ENCODE results near the gene EHBP1. TPM values are rescaled to one million over a fixed set of nuclear protein-coding genes. Genes with fewer than 3 reads are reported as not detected.

The EHBP1 gene
- total RNA-seq, 2 donors from 2014 or later, result 23.7 to 34.3 TPM

GRCh38 chr2:63046552-63046951, 341.0 kb downstream of the EHBP1 start:
- DNase-seq (ENCODE audit: low spot score) (no peak), ATAC-seq (no peak)
- H3K36me3 Mint-ChIP-seq, result peaks cover 15% of the 10 kb centered on the region
- H3K4me1 Mint-ChIP-seq (ENCODE audit: low read depth in 2 of 2), result peaks cover 13 to 22% of the 10 kb centered on the region in 2 donors
- no peaks in the 10 kb centered on the region for H3K9me3 Mint-ChIP-seq
- H3K4me3 Mint-ChIP-seq, result no peak overlapping the region
- no peak overlapping the region for H3K27ac Mint-ChIP-seq
- peaks cover 37 to 47% of the 10 kb centered on the region in 2 donors for H3K27me3 Mint-ChIP-seq

DNA sequence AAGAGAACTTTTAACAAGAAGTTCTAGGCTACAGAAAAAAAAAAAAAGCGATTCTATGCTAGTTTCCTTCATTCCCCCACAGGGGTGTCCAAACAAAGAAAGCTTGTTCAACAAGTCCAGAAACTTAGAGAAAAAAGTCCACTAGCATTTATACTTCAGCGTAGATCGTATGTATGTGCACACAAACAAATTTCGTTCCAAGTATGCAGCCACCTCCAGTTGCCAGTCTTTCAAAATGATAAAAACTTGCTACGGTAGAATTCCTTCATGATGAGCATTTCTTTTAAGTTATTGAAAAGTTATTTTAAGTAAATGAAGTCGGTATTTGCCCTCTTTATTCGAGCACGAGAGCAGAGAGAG, 341.4 kb downstream of the EHBP1 start:
- Mint-ChIP-seq H3K4me1 (ENCODE audit: low read depth in 2 of 2) (peaks cover 13 to 22% of the 10 kb centered on the region in 2 donors), H3K36me3 (peaks cover 15% of the 10 kb centered on the region), H3K9me3 (no peaks in the 10 kb centered on the region), H3K27ac (no peak overlapping the region), H3K27me3 (peaks cover 37 to 47% of the 10 kb centered on the region in 2 donors), H3K4me3 (no peak overlapping the region)
- no peak for DNase-seq (ENCODE audit: low spot score)
- ATAC-seq, result no peak

DNA sequence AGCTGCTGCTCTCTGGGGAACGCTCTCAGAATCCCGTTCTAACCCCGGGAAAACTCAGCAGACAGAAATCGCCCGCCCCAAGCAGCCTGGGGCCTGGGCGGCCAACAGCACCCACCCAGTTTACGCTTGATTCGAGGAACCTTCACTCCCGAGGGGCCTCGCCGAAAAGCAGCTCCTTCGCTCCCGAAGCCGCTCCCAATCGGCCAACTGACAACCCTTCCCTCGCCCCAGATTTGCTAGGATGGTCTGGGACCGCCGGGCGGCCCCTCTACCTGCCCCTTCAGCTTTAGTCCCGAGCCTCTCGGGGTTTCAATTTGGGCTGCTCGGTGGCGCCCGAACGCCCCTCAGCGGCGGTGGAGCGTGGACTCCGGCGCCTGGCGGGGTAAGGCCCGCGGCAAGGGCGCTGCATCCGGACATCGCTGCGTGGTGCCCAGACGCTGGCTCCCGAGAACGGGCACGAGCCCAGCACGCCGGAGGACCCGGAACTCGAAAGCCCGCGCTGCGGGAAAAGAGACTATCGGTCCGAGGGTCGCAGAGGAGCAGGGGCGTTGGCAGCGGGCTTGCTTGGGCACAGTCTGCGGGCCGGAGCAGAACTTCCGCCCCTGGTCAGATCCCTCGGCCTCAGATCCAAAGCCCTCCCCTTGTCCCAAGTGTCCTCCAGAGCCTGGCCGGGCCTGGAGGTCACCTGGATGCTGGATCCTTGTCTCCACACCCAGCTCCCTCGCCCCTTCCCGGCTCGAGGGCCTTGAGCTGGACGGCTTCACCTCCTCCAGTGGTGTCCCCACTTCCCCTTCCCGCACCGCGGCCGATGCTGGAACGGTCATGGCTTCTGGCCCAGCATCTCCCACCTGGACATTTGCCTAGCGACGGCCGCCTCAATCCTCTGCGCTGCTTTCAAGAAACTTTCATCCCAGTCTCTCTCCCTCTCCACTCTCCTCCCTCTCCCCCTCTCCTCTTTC, 342.1 kb downstream of the EHBP1 start:
- peaks cover 13 to 22% of the 10 kb centered on the region in 2 donors for H3K4me1 Mint-ChIP-seq (ENCODE audit: low read depth in 2 of 2)
- no peak overlapping the region for H3K27ac Mint-ChIP-seq
- peaks cover 15% of the 10 kb centered on the region for H3K36me3 Mint-ChIP-seq
- ATAC-seq, result peak; percentile 42 to 50
- peaks cover 43 to 53% of the 10 kb centered on the region in 2 donors for H3K27me3 Mint-ChIP-seq
- no peak for DNase-seq (ENCODE audit: low spot score)
- H3K9me3 Mint-ChIP-seq, result no peaks in the 10 kb centered on the region
- peak overlapping the region; percentile 84 for H3K4me3 Mint-ChIP-seq

GRCh38 chr2:63048367-63049171, 343.1 kb downstream of the EHBP1 start:
- H3K27ac Mint-ChIP-seq, result no peak overlapping the region
- peaks cover 15% of the 10 kb centered on the region for H3K36me3 Mint-ChIP-seq
- H3K4me1 Mint-ChIP-seq (ENCODE audit: low read depth in 2 of 2), result peaks cover 13 to 27% of the 10 kb centered on the region in 2 donors
- no peaks in the 10 kb centered on the region for H3K9me3 Mint-ChIP-seq
- ATAC-seq (no peak), DNase-seq (ENCODE audit: low spot score) (no peak)
- peaks cover 53 to 62% of the 10 kb centered on the region in 2 donors for H3K27me3 Mint-ChIP-seq
- H3K4me3 Mint-ChIP-seq, result peak overlapping the region; percentile 84

DNA sequence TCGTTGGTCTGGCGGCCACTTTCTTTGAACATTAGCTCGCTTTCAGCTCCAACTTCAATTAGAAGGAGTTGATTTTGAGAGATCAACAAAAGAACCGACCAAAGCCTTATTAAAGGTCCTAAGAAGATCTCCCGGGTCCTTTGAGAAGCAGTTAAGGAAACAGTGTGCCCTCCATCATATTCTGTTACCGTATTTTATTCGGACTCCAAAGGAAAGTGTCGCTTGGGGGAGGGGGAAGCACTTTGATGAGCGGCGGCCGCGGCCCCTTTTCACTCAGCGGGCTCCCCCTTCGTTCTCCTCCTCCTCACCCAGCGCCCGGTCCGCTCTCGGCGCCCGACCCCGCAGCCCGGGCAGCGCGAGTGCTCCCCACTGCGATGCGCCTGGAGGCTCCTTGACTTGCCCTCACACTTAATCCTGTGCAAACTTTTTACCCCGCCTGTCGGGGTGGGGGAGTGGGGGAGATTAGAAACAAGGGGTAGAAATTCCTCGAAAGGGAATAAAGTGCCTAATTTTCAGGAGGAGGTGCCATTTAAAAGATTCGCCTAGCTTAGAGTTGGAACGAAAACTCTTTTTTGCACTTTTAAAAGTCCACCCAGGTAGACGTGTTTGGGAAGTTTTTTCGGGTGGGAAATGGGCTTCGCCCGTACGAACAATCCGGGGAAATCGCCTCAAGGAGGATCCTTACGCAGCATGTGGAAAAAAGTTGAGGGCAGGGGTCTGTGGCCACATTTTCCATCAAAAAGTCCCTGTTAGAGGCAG, 343.9 kb downstream of the EHBP1 start:
- peaks cover 16 to 30% of the 10 kb centered on the region in 2 donors for H3K4me1 Mint-ChIP-seq (ENCODE audit: low read depth in 2 of 2)
- DNase-seq (ENCODE audit: low spot score), result no peak
- no peak overlapping the region for H3K27ac Mint-ChIP-seq
- H3K36me3 Mint-ChIP-seq, result peaks cover 15% of the 10 kb centered on the region
- no peaks in the 10 kb centered on the region for H3K9me3 Mint-ChIP-seq
- peaks cover 56 to 67% of the 10 kb centered on the region in 2 donors for H3K27me3 Mint-ChIP-seq
- peak overlapping the region; percentile 84 for H3K4me3 Mint-ChIP-seq
- no peak for ATAC-seq

DNA sequence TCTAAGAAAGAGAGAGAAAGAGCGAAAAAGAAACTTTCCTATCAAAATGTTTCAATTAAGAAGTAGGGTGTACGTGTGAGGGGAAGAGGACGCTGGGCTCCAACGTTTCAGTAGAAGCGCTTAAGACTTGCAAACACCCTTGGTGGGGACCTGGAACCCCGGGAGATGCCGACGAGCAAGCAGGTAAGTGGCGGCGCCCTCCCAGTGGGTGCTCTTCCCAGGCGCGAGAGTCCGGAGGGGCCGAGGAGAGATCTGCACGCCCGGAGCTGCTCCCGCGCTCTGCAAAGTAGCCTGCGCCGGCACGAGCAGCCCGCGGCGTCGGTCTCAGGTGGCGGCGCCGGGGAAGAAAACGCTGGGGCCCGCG, 344.4 kb downstream of the EHBP1 start:
- H3K36me3 Mint-ChIP-seq, result peaks cover 15% of the 10 kb centered on the region
- no peak overlapping the region for H3K27ac Mint-ChIP-seq
- DNase-seq (ENCODE audit: low spot score) (no peak), ATAC-seq (peak; percentile 17 to 43)
- H3K4me1 Mint-ChIP-seq (ENCODE audit: low read depth in 2 of 2), result peaks cover 21 to 34% of the 10 kb centered on the region in 2 donors
- peak overlapping the region; percentile 84 for H3K4me3 Mint-ChIP-seq
- H3K9me3 Mint-ChIP-seq, result no peaks in the 10 kb centered on the region
- H3K27me3 Mint-ChIP-seq, result peaks cover 61 to 73% of the 10 kb centered on the region in 2 donors

DNA sequence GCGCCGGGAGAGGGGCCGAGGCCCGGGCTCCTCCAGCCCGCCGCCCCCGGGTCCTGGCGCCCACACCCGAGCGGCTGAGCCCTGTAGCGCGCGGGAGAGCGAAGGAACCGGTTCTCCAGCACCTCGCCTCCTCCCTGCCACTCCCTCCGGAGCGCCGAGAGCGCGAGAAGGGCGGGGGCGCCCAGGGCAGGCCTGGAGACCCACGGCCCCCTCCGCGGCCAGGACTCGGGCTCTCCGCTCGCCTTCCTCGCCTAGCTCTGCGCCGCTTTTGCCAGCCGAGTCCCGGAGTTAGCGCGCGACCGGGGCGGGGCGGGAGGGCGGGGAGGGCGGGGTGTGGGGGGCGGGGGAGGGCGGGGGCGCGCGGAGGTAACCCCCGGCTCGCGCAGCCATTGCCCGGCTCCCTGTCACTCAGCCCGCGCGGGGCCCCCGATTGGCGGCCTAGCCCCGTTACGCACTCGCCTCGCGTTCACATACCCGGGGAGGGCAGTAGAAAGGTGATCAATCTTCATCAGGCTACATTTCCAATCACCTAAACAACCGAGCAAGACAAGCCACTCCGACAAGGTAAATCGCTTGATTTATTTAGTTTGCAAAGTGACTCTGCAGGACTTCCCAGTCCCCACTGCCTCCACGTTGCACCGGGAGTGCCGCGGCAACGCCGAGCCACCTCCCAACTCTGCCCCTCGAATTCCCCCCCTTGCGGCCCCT, 345.0 kb downstream of the EHBP1 start, which contains the start of gene OTX1:
Gene OTX1, plus strand, starts transcription at position 497 of the 708 bp plus-strand sequence. CDS start 2,161 bp downstream, outside the sequence.
- peaks cover 22 to 35% of the 10 kb centered on the region in 2 donors for H3K4me1 Mint-ChIP-seq (ENCODE audit: low read depth in 2 of 2)
- no peak within 1 kb of the TSS for H3K27ac Mint-ChIP-seq
- H3K4me3 Mint-ChIP-seq, result peak within 1 kb of the TSS; percentile 84
- DNase-seq (ENCODE audit: low spot score) (no peak), ATAC-seq (peak; percentile 75 to 84)
- H3K27me3 Mint-ChIP-seq, result peaks cover 61 to 75% of the 10 kb centered on the region in 2 donors
- no peaks in the 10 kb centered on the region for H3K9me3 Mint-ChIP-seq
- peaks cover 12% of the 10 kb centered on the region for H3K36me3 Mint-ChIP-seq

- no peak for ATAC-seq
- H3K9me3 Mint-ChIP-seq, result no peaks in the 10 kb centered on the region
- H3K36me3 Mint-ChIP-seq, result peaks cover 6% of the 10 kb centered on the region
- H3K27me3 Mint-ChIP-seq, result peaks cover 61 to 75% of the 10 kb centered on the region in 2 donors
- peak overlapping the region; percentile 83 for H3K4me3 Mint-ChIP-seq
- H3K27ac Mint-ChIP-seq, result no peak overlapping the region
- no peak for DNase-seq (ENCODE audit: low spot score)
- peaks cover 29 to 43% of the 10 kb centered on the region in 2 donors for H3K4me1 Mint-ChIP-seq (ENCODE audit: low read depth in 2 of 2)
Observed at GRCh38 chr2:63051042-63051794, 345.7 kb downstream of the EHBP1 start.

GRCh38 chr2:63051795-63052333, 346.4 kb downstream of the EHBP1 start:
- no peaks in the 10 kb centered on the region for H3K9me3 Mint-ChIP-seq
- H3K27me3 Mint-ChIP-seq, result peaks cover 61 to 75% of the 10 kb centered on the region in 2 donors
- peaks cover 6% of the 10 kb centered on the region for H3K36me3 Mint-ChIP-seq
- H3K4me1 Mint-ChIP-seq (ENCODE audit: low read depth in 2 of 2), result peaks cover 36 to 45% of the 10 kb centered on the region in 2 donors
- DNase-seq (ENCODE audit: low spot score) (no peak), ATAC-seq (no peak)
- H3K27ac Mint-ChIP-seq, result no peak overlapping the region
- H3K4me3 Mint-ChIP-seq, result peak overlapping the region; percentile 29

DNA sequence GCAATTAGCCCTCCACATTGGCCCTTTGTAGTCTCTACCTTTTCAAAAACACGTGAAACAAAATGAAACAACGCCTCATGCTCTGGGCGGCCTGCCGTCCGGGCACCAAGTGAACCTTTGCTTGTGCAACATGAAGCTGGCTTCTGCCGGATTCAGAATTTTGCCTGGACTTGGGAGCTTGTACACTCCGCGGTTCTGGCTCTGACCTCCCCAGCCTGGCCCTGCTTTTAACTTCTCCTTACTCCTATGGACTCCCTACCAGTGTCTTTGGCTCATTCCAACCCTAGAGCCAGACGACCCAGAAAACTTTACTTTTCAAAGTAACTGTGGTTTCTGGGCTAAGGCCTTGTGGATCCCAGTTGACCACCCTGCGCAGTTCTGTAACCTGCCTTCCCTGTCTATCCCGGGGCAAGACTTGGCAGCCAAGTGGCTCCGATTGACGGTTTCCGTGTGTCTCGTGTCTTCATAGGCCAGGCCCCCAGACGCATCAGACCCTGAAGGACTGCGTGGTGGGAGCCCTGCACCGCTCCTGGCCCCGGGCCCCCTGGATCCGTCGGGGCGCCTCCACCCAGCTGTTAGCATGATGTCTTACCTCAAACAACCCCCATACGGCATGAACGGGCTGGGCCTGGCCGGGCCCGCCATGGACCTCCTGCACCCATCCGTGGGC, 347.0 kb downstream of the EHBP1 start:
- H3K4me1 Mint-ChIP-seq (ENCODE audit: low read depth in 2 of 2), result peaks cover 43 to 52% of the 10 kb centered on the region in 2 donors
- H3K27ac Mint-ChIP-seq, result no peak overlapping the region
- peak overlapping the region; percentile 29 for H3K4me3 Mint-ChIP-seq
- DNase-seq (ENCODE audit: low spot score), result no peak
- peaks cover 6% of the 10 kb centered on the region for H3K36me3 Mint-ChIP-seq
- peaks cover 66 to 80% of the 10 kb centered on the region in 2 donors for H3K27me3 Mint-ChIP-seq
- no peak for ATAC-seq
- H3K9me3 Mint-ChIP-seq, result no peaks in the 10 kb centered on the region

GRCh38 chr2:63053081-63053888, 347.8 kb downstream of the EHBP1 start:
- Mint-ChIP-seq H3K4me3 (no peak overlapping the region), H3K4me1 (ENCODE audit: low read depth in 2 of 2) (peaks cover 50 to 53% of the 10 kb centered on the region in 2 donors), H3K9me3 (no peaks in the 10 kb centered on the region), H3K36me3 (peaks cover 6% of the 10 kb centered on the region), H3K27me3 (peaks cover 68 to 81% of the 10 kb centered on the region in 2 donors), H3K27ac (no peak overlapping the region)
- no peak for ATAC-seq
- DNase-seq (ENCODE audit: low spot score), result no peak
